Stimulated activated CD8-positive, alpha-beta memory T cell treated with anti-CD3 and anti-CD28 coated beads, Interleukin-2, amount 100 ng/mL, for 48 hours (primary cell): ENCODE results near the gene ZFP36L1.

Experiments
- DNase-seq, 2 donors: peaks; one replicate each; pipeline ENCODE4 v3.0.0-alpha.2; 2020; ENCODE audit warnings: low read depth in 2 of 2

Gene ZFP36L1

GRCh38 chr14:68738559-68738958 is 54.3 kb downstream of the ZFP36L1 start:
- DNase-seq = no peak
